DMS153 (cell line): ENCODE measurements around the gene HEMK1.

Experiments
- DNase-seq: peaks from one replicate; lab custom pipeline; 2025; lab: John Stamatoyannopoulos, UW

Gene HEMK1

GRCh38 chr3:50637011-50637410, 67.7 kb downstream of the HEMK1 start:
- DNase-seq, result no peak

DNA sequence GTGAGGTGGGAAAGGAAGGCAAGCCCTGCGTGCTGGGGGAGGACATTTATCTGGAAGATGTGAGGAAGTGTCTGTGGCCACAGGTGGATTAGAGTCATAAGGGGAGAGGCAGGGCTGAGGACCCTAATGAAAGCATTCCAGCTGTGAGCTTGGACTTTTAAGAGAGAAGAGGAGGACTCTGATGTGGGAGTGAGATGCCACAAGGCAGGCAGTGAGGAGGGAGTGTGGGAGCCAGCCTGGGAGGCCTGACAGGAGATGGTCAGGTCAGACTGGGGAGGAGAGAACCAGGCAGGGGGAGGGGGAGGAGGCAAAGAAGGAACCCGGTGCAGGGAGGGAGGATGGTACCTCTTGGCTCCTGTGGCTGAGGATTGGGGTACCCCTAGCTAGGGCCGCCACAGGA, 68.6 kb downstream of the HEMK1 start:
- DNase-seq, result no peak

- DNase-seq, result no peak
Observed at GRCh38 chr3:50639055-50639494, 69.8 kb downstream of the HEMK1 start.

GRCh38 chr3:50642382-50642781, 73.1 kb downstream of the HEMK1 start:
- no peak for DNase-seq

GRCh38 chr3:50644561-50644960, 75.2 kb downstream of the HEMK1 start:
- DNase-seq, result no peak

DNA sequence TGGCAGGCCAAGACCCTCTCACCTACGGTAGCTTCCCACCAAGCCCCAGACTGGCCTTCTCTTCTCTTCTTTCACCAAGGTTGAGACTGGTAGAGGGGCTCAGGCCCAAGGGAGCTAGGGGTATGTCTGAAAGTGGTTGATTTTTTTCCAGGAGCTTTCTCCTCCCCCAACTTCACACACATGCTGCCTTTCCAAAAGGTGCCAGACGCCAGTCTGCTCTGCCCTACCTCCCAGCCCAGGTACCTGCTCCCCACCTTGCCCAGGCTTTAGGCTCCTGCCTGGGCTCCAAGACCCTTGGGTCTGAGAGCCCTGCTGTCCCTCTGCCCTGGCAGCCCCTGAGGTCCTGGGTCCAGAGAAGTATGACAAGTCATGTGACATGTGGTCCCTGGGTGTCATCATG, 76.1 kb downstream of the HEMK1 start:
- DNase-seq, result no peak
